ENCODE data around the gene PUM2.

The PUM2 gene

DNA sequence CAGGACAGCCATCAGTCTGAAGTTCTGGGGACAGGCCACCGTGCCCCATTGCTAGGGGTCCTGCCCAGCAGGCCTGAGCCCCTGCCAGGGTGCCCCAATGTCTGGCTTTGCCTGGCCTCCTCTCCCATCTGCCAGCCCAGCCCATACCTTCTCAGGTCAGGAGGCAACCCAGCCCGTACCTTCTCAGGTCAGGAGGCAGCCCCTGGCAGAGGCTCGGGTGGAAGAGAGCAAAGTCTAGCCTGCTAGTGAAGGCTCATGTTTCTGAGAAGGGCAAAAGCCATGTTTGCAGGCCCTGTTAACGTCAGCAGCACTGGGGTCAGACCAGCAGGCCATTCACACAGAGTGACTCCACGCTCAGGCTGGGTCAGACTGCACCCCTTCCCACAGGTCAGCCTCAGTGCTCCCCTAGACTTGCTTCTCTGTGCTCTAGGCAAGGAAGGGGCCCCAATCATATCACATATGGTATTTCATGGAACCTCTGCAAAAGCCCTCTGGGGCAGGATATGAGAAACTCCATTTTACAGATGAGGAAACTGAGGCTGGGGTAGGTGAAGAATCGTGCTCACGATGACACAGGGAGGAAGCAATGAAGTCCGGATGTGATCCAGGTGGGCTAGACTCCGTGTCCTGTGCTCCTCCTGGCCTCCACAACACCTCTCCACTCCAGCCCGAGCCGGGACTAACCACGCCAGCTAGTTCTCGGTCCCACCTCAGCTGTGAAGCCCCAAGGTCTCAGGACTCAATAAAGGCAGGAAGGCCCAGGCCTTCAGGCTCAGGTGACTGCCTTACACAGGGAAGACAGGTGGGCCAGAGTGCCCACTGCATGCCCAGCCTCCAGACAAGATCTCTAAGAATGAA lies 135.2 kb downstream of the PUM2 start:
- no peak for DNase-seq

DNA sequence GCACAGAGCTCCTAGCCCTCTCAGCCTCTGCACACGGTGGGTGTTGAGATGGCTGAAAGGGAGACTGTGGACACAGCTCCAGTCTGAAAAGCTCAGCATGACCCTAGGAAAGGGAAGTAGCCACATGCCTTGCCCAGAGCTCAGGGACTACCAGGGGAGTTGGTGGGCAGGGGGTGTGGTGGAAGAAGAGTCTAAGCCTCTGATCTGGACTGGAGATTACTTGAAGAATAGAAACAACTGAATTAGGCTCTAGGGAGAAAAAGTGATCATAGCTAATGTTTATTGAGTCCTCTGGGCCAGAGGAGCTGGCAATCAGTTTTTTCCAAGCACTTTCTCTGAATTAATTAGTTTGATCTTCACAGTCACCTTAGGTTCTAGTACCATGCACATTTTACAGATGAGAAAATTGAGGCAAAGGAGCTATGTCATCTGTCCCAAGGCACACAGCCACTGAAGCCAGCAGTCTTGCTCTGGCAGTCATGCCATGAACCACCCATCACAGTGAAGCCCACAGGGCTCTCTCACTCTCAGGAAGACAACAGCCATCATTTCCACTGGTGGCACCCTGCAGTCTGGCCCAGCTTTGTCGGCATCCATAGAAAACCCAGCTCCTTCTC lies 136.0 kb downstream of the PUM2 start:
- no peak for DNase-seq

DNA sequence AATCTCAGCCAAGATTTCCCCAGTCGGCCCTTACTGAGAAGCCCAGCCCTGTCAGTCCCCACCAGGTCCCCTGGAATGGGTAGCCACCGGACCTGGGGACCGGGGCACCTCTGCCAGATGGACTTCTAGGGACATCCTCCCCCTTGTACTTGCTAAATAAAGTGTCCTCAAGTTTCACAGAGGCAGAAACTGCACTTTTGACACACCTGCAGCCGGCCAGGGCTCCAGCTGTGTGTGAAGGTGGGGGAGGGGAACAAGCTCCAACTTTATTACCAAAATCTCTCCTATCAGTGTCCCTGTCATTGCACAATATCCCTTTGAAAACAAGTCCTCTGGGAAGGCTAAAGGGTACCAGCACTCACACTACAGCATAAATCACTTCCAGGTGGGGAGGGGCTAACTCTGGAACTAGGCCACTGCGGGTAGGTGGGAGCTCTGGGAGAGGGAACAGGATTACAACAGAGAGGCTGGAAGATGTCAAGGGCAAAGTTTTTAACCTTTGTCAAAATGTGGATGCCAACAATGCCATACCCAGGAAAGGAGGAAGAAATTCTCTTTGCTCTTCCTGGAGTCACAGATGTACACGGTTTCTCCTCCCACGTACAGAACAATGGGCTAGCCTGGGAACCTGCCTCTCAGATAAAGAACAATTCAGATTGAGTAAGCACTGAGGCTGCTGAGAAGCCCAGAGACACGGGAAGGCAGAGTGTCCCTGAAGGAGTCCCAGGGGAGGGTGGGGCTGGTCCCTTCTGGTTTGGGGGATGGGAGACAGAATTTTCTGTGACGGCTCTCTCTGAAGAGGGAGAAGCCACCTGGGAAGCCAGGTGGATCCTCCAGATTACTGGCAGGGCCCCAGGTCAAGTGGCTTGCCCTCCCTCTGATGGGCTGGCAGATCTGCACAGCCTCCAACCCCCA lies 136.7 kb downstream of the PUM2 start:
- no peak for DNase-seq

GRCh38 chr2:20212871-20213503 lies 137.7 kb downstream of the PUM2 start:
- DNase-seq: no peak

DNA sequence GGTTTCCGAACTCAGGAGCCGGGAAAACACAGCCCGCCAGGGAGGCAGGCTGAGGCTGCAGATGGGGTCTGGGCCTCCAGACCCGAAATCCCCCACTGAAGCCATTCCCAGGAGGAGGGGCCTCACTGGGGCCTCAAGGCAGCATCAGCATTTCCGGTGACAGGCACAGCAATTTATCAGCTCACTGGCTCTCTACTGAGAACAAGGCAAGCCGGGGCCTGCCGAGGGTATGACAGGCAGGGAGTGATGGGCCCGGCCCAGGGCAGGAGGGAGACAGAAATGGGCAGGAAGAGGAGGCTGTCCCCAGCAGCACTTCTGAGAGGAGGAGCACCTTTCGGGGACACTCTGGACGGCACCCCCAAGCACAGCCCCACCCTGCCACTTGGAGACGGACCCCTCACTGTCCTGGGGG lies 138.2 kb downstream of the PUM2 start:
- no peak for DNase-seq

DNA sequence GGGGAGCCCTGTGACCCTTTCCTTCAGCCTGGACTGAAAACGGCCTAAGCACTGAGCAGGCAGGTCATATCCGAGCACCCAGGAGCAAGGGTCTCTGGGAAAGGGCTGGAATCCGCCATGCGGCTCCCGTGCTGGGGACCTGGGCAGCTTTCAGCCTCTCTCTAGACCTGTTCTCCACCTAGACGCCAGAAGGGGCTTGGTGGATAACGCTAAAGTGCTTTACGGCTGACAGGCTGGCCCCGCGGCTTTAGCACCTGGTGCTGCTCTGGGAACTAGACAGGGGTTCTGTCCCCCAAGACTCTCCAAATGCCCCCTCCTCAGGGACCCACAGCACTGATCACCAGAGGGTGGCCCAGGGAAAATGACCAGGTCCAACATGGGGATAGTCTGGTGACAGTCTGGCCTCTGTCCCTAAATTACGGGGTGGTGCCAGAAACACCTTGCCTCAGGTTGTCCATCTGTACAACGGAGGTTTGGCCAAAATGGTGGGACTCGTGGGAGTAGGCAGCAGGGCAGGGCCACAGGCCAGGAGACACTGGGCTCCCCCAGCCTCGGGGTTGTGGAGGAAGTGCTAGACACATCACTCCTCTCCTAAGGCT lies 138.7 kb downstream of the PUM2 start:
- no peak for DNase-seq

DNA sequence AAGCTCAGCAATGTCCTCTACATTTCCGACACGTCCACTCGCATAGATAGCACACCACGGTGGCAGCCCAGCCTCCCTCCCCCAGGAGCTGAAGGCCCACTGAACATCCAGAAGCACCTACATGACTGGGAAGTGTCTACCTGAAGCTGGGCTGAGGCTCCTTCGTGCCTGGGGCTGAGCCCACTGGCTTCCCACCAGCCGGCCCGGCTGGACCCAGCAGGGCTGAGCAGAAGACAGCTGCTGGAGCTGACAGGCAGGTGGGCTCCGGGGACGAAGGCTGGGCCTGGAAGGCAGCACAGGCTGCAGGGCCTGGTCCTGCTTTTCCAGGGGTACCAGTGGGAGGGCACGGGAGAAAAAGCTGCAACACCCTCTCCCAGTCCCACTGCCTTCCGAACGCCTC lies 139.2 kb downstream of the PUM2 start:
- no peak for DNase-seq

DNA sequence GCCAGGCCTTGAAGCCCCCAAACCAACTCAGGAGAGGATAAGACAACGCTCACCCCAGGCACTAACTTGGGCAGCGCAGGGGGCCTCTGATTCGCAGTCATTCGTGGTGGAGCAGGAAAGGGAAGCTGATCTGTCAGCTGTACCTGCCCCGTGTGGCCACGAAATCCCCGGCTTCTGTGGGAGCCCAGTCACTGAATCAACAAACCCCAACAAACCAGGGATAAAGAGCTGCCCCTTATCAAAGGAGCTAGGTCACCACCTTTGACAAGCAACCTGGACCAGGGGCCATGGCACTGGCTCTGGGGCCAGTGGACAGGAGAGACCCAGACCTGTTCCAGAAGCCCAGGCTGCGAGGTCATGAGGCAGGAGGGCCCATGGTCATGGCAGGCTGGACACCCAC lies 140.2 kb downstream of the PUM2 start:
- no peak for DNase-seq

- no peak for DNase-seq
Observed at GRCh38 chr2:20209373-20210109, 141.1 kb downstream of the PUM2 start.

DNA sequence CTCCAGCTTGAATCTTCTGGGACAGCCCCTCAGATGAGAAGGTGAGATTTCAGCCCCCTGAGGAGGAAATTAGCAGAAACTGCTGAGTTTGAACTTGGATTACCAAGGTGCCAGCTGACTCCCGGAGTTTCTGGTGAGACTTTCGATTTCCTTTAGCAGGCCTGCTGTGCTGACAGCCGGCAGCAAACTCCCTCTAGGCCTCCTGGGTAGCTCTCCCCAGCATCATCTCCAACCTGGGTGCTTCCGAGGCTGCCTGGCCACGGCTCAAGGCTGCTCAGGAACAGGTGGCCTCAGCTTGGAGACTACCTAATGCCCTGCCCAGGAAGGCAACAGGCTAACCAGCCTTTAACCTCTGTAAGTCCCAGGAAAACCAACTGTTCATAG lies 142.2 kb downstream of the PUM2 start:
- no peak for DNase-seq

DNA sequence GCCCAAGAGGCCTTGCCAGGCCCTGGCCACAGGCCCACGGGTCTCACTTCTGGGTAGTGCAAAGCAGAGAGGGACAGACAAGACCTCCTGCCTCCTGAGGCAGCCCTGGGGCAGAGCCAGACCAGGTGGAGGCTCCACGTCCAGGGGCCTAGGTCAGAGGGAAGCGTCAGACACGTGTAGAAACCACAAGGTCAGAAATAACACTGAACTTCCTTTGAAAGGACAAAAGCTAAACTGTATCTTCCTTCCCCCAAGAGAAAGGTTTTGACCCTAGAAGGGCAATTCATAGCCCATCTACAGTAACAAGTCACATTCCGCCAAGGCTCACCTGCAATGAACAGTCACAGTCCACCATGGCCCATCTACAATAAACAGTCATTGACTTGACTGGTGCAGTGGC lies 143.6 kb downstream of the PUM2 start:
- DNase-seq: no peak

- no peak for DNase-seq
Observed at GRCh38 chr2:20205915-20206524, 144.6 kb downstream of the PUM2 start.

GRCh38 chr2:20205069-20205468 lies 145.6 kb downstream of the PUM2 start:
- no peak for DNase-seq

- no peak for DNase-seq
Observed at GRCh38 chr2:20203521-20204225, 147.0 kb downstream of the PUM2 start.

DNA sequence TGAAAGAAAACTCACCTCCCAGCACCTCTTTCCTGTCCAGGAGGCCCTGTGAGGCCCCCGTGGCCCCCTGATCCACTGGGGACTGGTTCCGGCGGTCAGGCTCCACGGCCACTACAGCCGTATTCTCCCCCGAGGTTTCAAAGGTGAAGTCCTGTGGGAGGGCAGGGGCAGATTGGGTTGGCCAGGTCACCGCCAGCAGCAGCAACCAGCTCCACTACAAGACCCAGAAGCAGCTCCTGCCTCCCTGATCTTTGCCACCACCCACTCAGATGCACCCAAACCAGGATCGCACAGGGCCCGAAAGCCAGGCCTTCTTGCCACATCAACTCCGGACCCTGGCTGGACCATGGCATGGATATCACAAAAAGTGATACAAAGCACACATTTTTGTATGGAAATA lies 147.6 kb downstream of the PUM2 start:
- DNase-seq: no peak

- DNase-seq: no peak
Observed at GRCh38 chr2:20201671-20202070, 149.0 kb downstream of the PUM2 start.

GRCh38 chr2:20200697-20201555 lies 149.7 kb downstream of the PUM2 start:
- no peak for DNase-seq

DNA sequence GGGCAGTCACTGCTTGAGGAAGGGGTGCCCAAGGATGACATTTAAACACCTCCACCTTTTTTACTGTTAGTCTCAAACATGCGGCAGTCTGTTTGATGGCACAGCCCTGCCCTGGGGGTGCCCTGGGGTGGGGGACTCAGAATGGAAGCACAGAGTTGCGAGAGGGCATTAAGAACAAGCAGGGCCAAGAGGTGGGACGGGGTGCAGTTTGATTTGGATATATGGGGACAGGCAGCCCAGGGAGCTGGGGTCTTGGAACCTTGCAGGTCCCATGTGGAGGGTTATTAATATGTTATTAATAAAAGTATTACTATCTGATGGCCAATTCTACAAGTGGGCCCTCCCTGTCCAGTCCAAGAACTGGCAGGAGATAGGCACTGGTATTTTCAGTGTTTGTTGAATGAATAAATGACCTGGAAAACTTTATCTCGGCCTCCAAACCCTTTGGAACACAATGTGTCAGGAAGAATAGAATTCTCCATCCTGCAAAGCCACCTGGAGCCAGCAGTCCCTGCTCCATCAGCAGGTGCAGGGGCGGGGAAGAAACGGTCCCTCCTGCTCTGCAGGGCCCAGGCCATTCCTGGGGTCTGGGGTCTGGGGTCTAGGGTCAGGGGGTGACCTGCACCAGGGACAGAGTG lies 150.9 kb downstream of the PUM2 start:
- DNase-seq: no peak

All from T-helper 1 cell (primary cell).